Fibroblast of gingiva (primary cell): ENCODE results near the gene SUPT16H.
"Not testable (repeated sequence)": the region's sequence is repeated elsewhere in the genome, so short reads cannot be mapped to it uniquely, and the experiment has no call there.

ENCODE experiments used
- DNase-seq: peaks from one replicate; pipeline ENCODE4 v3.0.0-alpha.2; 2011; ENCODE audit warnings: low read depth

Gene SUPT16H

DNA sequence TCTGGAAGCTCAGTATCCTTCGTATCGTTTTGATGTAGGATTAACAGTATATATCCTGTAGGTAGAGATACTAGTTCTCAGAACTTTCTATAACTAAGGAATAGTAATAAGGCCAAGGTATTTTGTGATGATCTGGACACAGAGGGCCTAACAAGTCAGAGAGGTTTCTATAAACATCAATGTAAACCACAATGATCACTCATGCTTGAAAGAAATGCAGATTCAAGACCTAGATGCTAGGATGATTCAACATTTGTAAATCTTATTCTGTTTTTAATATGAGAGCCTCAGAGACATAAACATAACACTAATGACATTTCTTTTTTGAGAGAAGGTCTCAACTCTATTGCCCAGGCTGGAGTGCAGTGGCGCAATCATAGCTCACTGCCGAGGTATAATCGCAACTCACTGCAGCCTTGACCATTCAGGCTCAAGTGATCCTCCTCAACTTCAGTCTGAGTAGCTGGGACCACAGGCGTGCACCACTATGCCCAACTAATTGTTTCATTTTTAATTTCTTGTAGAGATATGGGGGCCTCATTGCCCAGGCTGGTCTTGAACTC, 16.2 kb downstream of the SUPT16H start:
- DNase-seq: no peak

GRCh38 chr14:21356511-21356910, 27.3 kb downstream of the SUPT16H start:
- no peak for DNase-seq

DNA sequence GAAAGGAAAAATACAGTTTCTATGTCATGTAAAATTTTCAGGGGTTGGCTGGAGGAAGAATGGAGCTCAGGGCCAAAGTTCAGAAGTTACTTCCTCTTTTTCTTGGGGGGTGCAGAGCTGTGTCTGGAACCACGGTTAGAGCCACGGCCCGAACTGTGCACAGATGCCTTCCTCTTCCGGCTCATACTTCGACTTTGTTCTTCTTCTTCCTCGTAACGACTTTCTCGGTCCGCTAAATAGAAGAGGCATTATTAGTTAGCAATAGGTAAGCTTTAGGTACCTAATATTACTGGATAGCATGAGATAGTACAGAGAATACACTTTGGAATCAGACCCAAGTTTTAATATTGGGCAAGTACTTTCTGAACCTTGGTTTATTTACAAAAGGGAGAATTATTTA, 31.2 kb downstream of the SUPT16H start:
- DNase-seq: no peak

- no peak for DNase-seq
Observed at GRCh38 chr14:21350539-21350938, 33.3 kb downstream of the SUPT16H start.

DNA sequence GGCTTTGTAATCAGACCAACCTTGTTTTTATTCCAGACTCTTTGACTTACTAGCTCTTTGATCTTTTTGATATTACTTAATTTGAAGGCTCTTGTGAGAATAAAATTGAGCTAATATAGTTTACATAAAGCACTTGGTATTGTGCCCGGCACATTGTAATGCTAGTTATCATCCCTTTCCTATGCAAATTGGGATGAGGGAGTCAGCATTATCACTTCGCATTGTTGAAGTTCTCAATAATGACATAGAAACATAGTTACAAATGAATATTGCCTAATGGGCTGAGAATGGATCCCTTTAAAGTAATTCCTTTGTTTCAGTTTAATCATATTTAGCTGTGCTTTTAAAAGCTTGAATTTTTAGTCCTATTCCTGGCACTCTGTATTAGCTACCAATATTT, 36.6 kb downstream of the SUPT16H start:
- DNase-seq: peak; percentile 2

- DNase-seq: peak; percentile 65
Observed at GRCh38 chr14:21346532-21347135, 37.2 kb downstream of the SUPT16H start.

GRCh38 chr14:21343035-21343794, 40.6 kb downstream of the SUPT16H start:
- DNase-seq: no peak

DNA sequence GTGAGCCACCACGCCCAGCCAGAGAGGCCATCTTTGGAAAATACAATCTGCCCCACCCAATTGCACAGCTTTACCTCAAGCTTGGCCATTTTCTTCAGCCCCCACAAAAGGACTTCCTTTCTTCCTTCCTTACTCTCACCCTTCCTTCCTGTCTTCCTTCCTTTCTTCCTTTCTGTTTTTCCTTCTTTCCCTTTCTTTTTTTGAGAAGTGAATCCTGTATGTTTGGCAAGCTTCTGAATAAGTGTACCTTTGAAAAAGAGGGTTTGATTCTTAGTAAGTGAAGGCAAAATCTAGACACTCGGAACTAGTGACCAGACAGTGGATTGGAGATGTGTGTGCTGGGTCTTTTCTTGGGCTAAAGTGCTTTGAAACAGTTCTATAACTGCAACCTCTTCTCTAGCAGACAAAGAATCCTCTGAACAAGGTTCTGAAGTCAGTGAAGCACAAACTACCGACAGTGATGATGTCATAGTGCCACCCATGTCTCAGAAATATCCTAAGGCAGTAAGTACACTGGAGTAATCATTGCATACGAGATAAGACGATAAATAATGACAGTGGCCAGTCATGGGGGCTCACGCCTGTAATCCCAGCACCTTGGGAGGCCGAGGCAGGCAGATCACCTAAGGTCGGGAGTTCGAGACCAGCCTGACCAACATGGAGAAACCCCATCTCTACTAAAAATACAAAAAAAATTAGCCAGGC, 49.5 kb downstream of the SUPT16H start:
- no peak for DNase-seq

GRCh38 chr14:21332950-21333349, 50.9 kb downstream of the SUPT16H start:
- no peak for DNase-seq

DNA sequence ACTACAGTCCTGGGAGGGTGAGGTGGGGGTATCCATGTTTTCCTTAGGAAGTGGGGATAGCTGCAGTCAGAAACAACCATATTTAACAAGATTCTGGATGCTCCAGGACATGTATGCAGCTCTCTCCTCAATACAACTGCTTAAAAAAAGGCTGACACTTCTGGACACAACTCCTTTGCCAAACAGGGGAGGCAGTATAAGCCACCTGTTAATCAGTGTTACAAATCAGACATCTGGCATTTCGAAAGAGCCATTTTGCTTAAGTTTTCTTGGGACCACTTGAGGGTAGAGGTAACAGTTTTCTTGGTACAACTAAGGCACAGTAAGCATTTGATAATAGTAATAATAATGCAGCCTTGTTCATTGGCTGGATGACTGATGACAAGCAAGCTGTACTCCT, 56.8 kb downstream of the SUPT16H start:
- no peak for DNase-seq

DNA sequence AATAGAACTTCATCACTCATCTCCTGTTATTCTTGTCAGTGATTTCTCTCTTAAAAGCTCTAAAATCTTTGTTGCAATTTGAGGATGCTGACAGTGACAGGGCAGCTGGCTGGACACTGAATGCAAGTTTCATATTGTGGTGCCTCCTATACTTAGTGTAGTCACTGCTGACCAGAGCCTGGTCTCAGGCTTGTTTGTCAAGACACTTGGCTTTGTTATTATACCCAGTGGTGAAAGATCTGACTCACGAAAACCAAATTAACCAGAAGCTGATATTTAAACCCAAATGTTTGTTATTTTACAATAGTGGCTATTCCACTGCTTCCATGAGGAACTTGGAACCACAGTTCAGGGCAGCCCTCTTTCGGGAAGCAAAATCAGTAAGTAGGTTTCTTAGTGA, 61.1 kb downstream of the SUPT16H start:
- no peak for DNase-seq

- no peak for DNase-seq
Observed at GRCh38 chr14:21320913-21321312, 62.9 kb downstream of the SUPT16H start.

DNA sequence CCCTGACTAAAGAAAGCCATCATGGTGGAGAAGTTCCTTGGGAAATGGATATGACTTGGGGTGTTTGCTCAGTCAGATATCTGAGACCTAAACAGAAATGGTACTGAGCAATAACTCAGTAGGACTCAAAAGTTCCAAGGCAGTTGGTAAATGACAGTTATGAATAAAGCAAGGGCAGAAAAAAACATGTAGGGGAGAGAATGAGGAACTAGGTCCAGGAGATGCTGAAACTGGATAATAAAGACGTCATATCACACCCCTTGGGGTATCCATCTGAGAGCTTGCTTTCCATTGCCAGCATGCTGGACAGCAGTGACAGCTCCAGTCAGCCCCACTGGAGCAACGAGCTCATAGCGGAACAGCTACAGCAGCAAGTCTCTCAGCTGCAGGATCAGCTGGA, 66.4 kb downstream of the SUPT16H start:
- DNase-seq: no peak

GRCh38 chr14:21313512-21313911, 70.3 kb downstream of the SUPT16H start:
- DNase-seq: no peak

DNA sequence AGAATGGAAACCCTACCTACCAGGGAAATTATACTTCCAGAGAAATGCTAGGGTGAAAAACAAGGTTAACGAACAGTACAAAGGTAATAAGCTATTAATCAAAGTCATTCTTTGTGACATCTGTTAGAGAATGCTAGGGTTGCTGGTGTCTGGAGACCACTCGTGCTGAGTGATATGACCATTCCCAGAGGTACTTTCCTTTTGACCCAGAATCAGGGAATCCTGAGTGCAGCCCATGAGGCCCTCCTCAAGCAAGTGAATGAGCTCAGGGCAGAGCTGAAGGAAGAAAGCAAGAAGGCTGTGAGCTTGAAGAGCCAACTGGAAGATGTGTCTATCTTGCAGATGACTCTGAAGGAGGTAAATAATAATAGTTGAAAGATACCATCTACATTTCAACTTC, 72.2 kb downstream of the SUPT16H start:
- DNase-seq: no peak

DNA sequence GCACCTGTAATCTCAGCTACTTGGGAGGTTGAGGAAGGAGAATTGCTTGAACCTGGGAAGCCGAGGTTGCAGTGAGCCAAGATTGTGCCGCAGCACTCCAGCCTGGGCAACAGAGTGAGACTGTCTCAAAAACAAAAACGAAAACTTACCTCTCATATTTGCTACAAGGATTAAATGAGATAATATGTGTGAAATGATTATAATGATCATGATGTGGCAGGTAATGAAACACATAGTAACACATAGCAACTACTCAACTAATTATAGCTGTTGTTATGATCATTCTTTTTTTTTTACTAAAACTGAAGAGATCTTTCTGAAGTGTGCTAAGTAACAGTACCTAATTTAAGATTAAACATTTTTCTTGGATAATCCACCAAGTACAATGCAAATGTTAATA, 73.9 kb downstream of the SUPT16H start:
- no peak for DNase-seq

DNA sequence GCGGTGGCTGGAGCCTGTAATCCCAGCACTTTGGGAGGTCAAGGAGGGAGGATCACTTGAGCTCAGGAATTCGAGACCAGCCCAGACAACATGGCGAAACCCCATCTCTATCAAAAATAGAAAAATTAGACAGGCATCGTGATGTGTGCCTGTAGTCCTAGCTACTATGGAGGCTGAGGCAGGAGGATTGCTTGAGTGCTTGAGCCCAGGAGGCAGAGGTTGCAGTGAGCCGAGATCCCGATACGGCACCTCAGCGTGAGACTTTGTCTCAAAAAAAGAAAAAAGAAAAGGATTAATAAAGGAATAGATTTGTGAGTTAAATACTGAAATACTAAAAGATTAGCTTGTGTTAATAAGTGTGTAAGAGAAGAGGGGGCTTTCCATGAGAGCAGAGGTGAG, 74.6 kb downstream of the SUPT16H start:
- DNase-seq: no peak

DNA sequence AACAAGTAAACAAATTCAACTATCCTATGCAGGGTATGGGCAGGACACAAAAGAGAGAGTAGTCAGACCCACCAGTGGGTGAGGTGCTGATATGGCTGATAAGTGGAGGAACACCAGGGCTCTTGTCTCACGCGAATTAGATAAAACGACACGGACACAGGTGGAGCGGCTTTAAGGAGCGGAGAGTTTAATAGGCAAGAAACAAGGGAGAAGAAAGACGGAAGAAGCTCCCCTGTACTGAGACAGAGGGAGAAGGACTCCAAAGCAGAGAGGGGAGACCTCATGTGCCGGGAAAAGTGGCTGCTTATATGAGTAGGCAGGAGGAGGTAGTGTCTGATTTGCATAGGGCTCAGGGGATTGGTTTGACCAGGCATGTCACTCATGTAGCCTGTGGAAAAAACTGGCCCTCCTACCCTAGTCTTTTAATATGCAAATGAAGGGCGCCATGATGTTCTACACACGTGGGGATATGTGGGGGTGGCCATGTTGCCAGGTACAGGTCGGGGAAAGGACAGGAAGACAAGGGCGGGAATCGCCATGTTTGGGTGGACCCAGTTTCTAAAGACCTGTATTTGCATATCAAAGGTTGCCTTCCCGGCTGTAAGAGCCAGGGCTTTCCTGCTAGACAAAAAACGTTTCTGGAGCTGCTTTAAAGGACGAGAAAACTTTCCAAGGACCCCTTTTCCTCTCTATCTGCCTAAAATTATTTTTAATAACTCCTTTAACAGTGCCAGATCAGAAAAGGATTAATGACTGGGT, 75.2 kb downstream of the SUPT16H start:
- DNase-seq: peak; percentile 7

DNA sequence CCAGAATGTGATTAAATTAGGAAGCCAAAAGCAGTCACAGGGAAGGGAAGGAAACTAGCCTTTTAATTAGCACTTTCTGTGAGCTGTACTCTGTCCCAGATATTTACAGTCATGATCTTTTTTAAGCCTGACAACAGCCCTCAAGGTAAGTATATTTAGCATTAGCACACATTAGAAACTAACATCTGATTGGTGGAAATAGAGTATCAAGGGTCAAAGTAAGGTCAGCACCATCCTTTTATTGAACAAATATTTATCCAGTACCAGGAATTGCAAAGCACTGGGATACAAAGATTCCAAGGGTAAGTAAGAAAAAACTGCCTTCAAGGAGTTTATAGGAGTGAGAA, 75.7 kb downstream of the SUPT16H start:
- DNase-seq: no peak

GRCh38 chr14:21307637-21308036, 76.2 kb downstream of the SUPT16H start:
- DNase-seq: no peak

DNA sequence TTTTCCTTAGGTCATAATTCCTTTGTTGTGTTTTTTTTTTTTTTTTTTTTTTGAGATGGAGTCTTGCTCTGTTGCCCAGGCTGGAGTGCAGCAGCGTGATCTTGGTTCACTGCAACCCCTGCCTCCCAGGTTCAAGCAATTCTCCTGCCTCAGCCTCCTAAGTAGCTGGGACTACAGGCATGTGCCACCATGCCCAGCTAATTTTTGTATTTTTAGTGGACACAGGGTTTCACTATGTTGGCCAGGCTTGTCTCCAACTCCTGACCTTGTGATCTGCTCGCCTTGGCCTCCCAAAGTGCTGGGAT, 81.0 kb downstream of the SUPT16H start:
- not testable (repeated sequence) for DNase-seq

- DNase-seq: no peak
Observed at GRCh38 chr14:21302013-21302835, 81.6 kb downstream of the SUPT16H start.
